ENCODE results near the gene BLMH. TPM values are rescaled to one million over a fixed set of nuclear protein-coding genes. Genes with fewer than 3 reads are reported as not detected.
"Not testable (repeated sequence)": the region's sequence is repeated elsewhere in the genome, so short reads cannot be mapped to it uniquely, and the experiment has no call there.

Gene BLMH
- polyA plus RNA-seq, 1 donor, result 37.3 TPM

DNA sequence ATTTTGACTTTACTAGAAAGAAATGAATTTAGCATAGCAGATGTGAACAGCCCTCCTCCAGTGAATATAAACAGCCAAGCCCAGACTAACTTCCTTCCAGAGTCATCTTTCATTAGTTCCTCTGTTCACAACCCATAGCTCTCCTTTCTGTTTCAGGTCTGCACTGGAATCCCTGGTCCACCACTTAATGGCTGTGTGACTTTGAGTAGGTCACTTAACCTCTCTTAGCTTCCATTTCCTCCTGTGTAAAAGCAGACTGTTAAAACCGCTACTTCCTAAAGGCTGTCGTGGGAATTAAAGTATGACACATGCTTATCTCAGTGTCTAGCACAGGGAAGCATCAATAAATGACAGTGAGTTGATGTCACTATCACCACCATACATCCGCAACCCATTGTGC lies 63.7 kb downstream of the BLMH start:
- no peak for DNase-seq

DNA sequence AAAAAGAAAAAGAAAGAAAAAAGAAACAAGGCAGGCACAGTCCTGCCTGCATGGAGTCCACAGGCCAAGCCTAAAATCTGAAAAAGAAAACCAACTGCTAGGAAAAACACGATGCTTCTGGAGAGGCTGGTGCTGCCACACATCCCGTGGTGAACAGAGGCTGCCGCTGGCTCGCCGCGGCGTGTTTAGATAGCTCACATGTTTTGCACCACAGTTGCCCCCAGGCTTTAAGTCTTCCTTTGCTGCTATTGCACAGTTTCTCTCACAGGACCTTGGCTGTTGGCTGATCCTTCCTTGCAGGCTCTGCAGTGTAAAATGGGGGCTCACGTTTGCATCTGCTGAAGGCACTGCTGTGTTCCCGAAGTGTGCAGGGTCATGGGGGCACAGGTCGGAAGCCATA lies 64.9 kb downstream of the BLMH start:
- DNase-seq, result no peak

DNA sequence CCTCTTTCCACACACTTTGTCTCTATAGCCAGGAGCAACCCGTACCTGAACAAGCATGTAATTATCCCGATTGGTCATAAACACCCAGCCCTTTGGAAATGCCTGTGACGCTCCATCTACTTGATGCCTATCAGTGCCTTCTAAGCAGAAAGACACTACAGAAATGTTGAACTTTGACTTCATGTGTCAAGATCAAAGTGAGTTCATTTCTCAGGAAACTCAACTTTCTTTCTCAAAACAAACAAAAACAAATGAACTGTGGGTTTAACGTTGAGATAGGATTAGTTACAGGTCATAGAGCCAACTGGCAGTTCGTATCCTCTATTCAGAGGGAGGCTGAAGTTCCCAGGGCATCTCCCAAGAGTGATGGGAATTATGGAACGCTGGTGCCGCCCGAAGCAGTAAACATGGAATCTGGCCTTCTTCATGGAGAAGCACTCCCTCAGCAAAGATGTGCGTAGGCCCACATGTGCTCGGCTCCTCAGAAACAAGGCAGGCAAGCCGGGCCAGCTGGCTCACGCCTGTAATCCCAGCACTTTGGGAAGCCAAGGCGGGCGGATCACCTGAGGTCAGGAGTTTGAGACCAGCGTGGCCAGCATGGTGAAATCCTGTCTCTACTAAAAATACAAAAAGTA lies 65.7 kb downstream of the BLMH start:
- DNase-seq, result no peak

DNA sequence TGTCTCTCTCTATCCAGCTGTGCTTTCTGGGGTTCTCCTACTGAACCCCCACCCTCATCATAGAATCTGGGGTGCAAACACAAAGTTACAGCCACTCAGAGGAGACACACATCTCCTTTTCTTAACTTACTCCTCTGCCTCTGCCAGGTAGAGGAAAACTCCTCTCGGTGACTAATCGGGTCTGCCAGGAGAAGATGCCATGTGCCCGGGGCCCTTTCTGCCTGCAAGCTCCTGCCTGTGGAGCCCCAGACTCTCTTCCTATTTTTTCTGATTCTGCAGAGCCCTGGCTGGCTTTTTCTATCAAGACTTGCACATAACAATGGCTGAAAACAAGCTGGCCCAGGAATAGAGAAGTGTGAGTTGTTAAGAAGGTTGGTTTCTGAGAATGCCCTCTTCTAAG lies 66.6 kb downstream of the BLMH start:
- no peak for DNase-seq

DNA sequence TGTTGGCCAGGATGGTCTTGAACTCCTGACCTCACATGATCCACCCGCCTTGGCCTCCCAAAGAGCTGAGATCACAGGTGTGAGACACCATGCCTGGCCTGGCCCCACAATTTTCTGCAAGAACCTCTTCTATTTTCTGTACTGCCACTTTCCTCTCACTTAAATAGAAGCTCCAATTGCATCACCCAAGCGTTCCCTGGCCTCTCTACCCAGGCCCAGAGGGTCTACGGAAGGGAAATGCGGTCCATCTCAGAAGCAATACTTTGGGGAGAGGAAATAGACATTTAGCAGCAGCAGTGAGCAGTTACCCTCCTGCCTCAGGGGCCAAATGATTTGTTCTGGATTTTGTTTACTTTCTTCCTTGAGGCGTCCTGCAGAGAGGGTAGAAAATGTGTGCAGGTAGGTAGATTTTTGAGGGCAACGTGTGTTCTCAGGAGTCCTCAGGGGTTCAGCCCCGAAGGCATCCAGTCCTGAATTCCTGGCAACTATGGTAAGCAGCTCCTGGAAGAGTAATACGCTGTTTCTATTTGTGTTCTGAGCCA lies 67.3 kb downstream of the BLMH start:
- no peak for DNase-seq

DNA sequence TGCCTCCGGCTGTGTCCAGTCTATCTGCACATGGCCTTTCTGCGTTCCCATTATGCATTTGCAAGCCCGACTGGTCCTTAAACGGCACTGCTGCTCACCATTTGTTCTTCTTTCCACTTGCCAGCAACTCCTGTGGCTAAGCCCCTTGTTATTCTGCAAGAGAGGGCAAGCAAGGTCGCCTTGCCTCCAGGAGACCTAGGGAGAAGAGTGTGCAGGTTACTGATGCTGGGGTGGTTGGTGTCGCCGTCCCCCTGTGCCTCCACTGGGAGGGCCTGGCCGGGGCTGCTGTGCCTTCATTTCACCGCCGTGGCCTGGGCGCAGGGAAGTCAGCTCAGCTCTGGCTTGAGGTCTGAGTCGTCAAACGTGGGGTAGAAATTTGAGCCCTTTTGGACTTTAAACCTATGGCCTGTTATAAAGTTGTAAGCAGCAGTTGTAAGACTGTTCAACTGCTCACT lies 69.0 kb downstream of the BLMH start:
- DNase-seq, result no peak

DNA sequence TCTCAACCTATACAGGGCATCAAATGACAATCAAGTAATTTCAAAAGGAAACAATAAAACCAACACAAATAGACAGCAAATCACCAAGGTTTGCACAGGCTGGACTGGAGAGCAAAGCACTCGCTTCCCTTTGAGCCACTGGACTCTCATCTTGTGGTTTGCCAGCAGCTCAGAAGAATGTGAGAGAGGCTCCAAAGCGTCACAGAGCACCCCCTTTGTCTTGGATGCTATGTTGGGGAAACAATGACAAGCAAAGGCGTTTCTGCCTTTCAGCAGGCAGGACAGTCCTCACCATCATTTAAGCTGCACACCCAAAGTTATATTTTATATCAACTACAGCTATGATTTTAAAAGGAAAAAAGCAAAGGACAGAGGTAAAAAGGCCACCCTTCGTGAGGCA lies 69.5 kb downstream of the BLMH start:
- no peak for DNase-seq

DNA sequence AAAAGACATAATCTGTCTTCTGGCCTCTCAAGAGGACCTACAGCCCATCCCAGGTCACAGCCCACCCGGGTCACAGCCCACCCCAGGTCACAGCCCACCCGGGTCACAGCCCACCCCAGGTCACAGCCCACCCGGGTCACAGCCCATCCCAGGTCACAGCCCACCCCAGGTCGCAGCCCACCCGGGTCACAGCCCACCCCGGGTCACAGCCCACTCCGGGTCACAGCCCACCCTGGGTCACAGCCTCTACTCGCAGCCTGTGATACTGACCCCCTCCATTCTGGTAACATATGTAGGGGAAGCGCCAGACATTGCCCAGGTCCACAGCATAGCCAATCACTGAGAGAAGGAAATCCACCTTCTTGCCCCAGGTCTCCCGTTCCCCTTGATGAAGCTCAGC lies 70.4 kb downstream of the BLMH start:
- DNase-seq, result no peak

DNA sequence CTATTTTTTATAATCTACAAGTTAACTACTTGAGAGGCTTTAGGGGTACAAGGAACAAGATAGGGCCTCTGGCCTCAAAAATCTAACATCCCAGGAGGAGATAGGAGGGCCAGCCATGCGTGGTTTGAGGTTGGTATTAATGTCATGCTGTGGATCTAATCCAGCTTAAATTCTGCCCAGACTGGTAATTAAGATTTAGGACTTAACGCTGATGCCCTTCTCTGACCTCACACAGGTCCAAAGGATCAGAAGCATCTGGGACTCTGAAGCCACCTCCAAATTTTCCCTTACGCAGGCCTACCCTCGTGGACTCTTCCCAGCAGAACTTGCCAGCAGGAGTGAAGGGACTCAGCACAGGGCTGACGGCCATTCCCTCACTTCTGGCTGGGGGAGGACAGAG lies 71.3 kb downstream of the BLMH start:
- no peak for DNase-seq

DNA sequence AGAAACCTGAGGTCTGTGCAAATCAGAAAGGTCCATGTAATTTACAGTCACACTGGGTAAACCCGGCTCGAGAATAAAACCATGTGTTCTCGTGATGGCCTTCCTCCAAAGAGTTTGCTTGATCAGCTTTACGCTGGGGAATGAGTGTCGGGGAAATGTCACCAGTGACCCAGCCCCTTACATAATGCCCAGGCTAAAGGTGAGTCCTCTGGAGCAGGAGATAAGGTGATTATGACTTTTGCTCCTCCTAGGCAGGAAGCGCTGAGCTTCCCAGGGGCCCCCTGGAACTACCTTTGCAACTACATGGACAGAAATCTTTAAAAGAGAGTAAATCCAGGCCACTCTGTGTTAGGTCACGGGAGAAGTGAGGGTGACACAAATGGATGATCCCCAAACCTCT lies 71.9 kb downstream of the BLMH start:
- DNase-seq, result no peak

DNA sequence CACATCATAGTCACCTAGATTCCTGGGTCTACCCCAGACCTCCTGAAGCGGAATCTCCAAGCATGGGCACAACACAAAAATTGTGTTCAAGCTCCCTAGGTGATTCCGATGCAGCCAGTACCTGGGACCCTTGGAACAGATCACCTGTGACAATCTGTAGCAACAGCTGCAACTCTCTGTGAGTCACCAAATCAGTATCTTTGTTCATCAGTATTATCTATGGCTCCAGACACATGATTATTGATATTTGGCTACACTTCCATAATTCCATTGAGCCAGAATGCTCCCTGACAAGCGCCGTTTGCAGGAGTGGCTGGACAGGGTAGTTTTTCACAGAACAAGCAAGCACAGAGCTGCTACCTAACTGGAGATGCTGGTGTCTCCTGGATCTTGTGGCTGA lies 72.4 kb downstream of the BLMH start:
- DNase-seq, result no peak

DNA sequence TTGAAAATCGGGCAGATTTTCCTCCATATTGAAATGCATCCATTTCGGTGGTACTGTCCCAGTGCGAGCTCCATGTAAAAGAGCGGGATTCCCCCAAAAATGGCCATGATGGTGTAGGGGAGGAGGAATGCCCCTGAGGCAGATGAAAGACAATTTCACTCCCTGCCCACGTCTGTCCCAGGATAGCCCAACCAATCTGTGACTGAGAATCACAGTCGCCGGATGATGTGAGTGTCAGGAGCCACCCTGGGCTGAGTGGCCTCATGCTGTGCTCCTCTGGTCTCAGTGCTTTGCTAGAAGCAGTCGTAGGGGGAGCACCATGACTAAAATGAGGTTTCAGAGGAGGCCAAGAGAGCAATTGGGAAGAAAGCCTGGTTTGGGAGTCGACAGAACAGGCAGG lies 72.9 kb downstream of the BLMH start:
- no peak for DNase-seq

DNA sequence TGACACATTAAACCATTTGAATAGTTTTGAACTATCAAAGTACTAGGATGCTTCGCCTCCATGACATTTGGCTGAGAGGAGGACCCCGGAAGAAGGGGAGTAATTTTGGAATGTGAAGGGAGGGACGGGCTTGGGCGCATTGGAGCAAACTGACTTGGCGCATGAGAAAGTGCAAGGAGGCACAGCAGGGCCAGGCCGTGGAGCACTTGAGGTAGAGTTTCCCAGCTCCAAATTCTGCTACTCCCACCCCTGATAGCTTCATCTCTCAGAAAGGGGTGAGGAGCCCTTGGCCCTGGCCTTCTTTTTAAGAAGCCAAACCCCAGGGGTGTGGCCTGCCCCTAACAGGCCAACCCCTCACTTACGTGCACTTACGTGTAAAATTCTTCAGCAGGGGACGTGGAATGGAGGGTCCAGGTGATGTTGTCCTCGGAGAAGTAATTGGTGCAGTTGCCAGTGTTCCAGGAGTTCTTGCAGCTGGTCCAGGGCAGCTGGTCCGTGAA lies 73.9 kb downstream of the BLMH start:
- no peak for DNase-seq

DNA sequence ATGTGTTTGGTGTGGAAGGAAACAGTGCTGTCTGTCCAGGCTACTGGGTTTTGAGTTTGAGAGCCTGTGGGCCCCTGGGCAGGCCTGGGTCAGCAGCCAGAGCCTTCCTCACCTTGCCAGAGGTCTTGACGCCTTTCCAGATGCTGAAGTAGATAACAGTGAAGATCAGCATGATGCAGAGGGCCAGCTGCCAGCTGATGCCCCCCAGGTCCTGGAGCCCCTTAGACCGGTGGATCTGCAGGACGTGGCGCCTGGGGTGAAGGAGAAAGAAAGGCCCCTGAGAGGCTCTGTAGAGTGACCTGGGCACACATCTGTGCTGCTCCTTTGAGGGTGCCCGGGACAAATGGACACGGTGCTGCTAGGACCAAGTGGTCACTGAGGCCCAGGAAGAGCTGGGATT lies 74.7 kb downstream of the BLMH start:
- DNase-seq, result no peak

DNA sequence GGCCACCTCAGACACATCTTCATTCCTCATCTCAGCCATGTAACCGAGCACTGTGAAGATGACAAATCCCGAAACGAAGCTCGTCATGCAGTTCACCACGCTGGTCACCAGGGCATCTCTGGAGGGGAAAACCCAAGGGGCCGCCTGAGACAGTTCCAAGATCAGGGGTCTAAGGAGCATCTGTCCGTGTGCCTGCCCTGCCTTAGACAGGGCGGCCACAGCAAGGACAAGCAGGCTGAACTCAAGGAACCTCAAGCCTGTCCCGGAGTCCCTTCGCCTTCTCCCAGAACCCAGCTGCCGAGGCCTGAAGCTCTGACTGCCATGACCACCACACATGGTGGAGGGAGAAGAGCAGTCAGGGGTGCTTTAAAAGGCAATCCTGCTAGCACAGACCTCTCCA lies 79.0 kb downstream of the BLMH start:
- DNase-seq, result no peak

DNA sequence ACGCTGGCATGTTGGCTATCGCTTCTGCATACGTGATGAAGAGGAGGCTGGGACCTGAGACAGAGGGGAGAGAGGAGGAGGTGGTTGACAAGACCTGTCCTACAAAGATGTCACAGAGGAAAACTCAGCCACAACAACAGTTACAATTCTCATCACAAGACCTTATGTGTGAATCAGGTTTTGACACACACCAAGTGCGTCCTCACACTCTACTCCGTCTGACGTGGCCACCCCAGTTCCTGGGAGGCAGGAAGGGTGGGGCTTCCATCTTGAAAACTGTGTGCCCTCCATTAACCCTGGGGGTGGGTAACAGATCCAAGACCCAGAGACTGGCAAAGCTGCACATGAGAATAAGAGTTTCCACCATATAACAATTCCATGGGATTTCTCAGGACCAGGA lies 80.4 kb downstream of the BLMH start:
- no peak for DNase-seq

DNA sequence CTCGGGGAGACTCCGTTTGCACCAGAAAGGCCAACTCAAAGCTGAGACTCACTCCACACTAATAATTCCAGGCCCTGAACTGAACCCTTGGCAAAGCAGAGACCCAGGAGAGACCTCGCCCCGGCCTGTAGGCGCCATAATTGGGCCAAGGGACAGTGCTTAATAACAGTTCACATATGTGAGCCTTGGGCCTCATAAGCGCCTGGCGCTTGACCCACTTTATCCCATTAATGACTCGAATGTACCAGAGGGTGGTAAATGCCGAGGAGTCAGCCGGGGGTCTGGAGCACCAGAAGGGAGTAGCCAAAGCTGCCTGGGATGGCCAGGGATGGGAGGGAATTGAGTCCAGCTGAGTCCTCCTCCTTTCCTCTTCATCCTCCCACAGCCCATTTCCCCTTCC lies 80.8 kb downstream of the BLMH start:
- DNase-seq, result no peak

DNA sequence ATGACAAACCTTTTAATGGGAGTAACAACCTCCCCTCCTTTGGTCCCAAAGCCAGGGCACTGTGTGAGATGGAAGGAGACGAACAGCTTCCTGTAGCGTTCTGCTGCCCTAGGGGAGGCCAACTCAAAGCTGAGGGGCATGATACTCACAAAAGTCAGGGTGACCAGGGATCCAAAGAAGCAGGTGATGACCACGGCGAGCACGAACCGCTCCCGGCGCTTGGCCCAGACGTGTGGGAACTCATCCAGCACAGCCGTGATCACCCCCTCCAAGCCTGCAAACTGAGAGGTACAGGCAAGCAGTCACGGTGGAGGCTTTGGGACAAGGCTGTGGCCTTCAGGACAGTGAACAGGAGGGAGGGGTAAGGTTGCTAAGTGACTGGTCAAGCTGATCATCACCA lies 81.4 kb downstream of the BLMH start:
- no peak for DNase-seq

DNA sequence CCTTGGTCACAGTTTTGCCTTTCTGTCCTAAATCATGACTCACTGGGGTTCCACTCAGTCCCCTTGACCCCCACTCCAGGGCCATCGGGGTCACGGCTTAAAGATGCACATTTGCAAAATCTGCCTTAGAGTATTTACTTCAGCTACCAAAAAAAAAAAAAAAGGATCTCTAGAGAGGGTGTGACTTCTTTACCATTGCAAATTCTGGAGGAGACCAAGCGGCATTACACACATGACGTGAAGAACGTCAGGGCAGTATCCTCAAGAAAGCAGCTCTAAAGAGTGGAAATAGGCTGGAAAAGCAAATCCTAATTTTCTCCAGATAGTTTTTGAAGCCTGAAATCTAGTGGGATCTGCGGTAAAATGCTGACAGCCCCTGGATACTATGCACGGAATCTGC lies 81.8 kb downstream of the BLMH start:
- DNase-seq, result no peak

DNA sequence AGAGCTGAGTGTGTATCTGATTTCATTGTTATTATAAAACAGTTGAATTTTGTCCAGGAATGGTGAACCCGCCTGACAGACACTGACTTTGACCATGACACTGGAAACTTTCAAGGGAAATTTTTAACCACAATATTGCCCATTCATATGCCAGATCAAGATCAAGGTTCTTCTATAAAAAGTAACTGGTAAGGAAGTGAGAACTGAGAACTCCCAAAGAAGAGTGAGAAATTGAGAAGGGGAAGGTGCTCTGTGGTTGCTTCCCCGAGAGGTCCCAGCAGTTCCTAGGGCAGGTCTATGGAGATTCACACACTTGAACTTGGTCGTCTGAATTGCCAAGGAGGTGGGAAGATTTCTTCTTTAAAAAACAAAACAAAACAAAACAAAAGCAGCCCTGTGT lies 83.5 kb downstream of the BLMH start:
- no peak for DNase-seq

DNA sequence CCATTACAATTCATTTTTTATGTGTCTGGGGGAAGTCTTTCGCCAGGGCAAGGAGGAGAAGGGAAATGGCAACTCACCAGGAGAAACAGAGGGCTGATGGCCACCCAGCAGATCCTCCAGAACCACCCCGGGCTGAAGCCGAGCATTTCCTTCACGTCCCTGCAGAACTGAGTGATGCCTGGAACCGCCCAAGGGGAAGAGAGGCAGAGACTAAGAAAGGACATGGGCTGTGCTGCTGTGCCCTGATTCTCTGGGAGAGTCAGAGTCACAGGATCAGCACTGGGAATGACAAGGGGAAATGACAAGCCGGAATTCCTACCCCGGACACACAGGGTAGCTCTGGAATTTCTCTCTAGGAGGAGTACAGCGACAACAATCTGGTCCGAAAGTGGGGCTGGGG lies 84.1 kb downstream of the BLMH start:
- no peak for DNase-seq

DNA sequence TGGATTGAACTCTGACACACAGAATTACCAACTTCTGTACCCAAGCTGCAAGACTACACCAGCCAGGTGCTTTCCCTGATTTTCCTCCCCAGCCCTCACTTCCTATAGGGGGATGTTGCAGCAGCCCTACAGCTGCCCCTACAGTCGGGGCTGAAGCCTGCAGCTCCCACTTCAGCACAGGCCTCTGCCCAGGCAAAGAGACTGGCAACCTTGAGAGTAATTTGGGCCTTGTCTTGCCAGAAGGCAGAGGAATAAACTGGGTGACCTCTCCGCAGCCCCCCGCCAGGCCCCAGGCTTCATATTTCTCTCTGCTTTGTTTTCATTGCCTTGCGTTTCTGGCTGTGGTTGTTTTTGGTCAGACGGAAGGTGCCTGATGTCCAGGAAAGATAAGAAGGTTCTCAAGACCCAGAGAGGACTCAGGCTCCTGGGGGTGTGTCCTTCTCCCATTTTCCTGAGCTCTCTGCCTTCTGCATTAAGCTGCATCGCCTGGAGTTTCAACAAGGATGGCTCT lies 88.2 kb downstream of the BLMH start:
- no peak for DNase-seq

DNA sequence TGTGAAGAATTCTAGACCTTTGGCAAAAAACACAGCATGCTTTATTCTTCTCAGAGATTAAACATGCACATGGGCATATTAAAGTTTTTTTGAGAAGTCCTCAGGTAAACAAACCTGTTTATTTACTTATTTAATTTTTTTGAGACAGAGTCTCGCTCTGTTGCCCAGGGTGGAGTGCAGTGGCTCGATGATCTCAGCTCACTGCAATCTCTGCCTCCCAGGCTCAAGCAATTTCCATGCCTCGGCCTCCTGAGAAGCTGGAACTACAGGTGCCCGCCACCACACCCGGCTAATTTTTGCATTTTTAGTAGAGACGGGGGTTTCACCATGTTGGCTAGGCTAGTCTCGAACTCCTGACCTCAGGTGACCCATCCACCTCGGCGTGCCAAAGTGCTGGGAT lies 91.1 kb downstream of the BLMH start:
- DNase-seq, result not testable (repeated sequence)

DNA sequence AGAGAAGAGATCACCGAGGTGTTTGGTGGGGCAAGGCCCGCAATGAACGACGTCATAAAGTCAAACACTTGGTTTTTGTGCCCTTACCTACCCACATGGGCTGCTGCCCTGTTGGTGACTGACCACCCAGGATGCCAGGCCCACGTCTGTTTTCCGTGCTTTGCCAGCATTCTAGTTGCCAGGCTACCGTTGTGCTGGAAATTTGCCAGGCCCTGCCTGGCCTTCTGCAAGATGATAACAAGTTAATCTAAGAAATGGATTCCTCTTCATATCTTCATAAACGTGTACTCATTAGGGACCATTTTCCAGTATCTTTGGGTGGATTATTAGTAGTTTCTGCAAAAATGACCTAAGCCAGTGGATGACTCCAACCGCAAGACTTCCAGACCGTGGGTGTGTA lies 91.6 kb downstream of the BLMH start:
- no peak for DNase-seq

DNA sequence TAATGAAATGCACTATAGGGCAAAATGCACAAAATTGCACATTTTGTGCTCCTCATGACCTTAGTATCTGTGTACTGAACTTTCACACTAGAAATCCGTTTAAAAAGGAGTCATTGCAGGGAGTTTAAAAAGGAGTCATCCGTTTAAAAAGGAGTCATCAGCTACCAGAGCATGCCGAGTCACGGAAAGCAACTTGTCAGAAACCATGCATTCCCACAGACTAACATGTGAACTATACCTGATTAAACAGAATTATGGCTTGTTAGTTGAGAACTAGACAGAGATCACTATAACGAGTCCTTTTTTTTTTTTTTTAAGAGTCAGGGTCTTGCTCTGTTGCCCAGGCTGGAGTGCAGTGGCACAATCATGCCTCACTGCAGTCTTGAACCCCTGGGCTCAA lies 92.1 kb downstream of the BLMH start:
- no peak for DNase-seq

All from hindlimb muscle (tissue), 1 donor.